SKM-1 (cell line): Measurements from ENCODE around the gene CYFIP2.

Source experiments
- DNase-seq: peaks from one replicate; lab custom pipeline; 2025; ENCODE audit not compliant: unreplicated experiment; lab: John Stamatoyannopoulos, UW

The CYFIP2 gene

GRCh38 chr5:157285310-157286035 lies 19.6 kb downstream of the CYFIP2 start:
- no peak for DNase-seq

- no peak for DNase-seq
These were observed 20.9 kb downstream of the CYFIP2 start for GRCh38 chr5:157286761-157287211.

GRCh38 chr5:157288405-157289163 lies 22.7 kb downstream of the CYFIP2 start:
- DNase-seq: no peak

GRCh38 chr5:157289164-157289819 lies 23.4 kb downstream of the CYFIP2 start:
- DNase-seq: no peak

- no peak for DNase-seq
These were observed 24.4 kb downstream of the CYFIP2 start for GRCh38 chr5:157290156-157290980.

- DNase-seq: no peak
These were observed 25.2 kb downstream of the CYFIP2 start for GRCh38 chr5:157290981-157291711.

GRCh38 chr5:157292599-157292998 lies 26.7 kb downstream of the CYFIP2 start:
- no peak for DNase-seq

GRCh38 chr5:157294407-157295091 lies 28.6 kb downstream of the CYFIP2 start:
- no peak for DNase-seq

GRCh38 chr5:157295247-157295646 lies 29.3 kb downstream of the CYFIP2 start:
- DNase-seq: no peak

GRCh38 chr5:157300564-157300963 lies 34.6 kb downstream of the CYFIP2 start:
- no peak for DNase-seq

GRCh38 chr5:157301066-157301465 lies 35.1 kb downstream of the CYFIP2 start:
- DNase-seq: no peak

- no peak for DNase-seq
These were observed 37.1 kb downstream of the CYFIP2 start for GRCh38 chr5:157303023-157303422.

- DNase-seq: no peak
These were observed 37.9 kb downstream of the CYFIP2 start for GRCh38 chr5:157303667-157304327.

- DNase-seq: no peak
These were observed 40.2 kb downstream of the CYFIP2 start for GRCh38 chr5:157306081-157306480.

GRCh38 chr5:157306692-157307471 lies 41.0 kb downstream of the CYFIP2 start:
- DNase-seq: no peak

GRCh38 chr5:157308836-157309465 lies 43.0 kb downstream of the CYFIP2 start:
- DNase-seq: no peak

- no peak for DNase-seq
These were observed 43.9 kb downstream of the CYFIP2 start for GRCh38 chr5:157309796-157310195.

- DNase-seq: no peak
These were observed 45.7 kb downstream of the CYFIP2 start for GRCh38 chr5:157311595-157311994.
